BLaER1 (cell line): ENCODE measurements around the gene IRGM.

ENCODE experiments used
- H3K27ac ChIP-seq: shearing (Covaris generic); formaldehyde crosslinking; 2 replicates; pipeline ENCODE4 v1.8.1; 2022
- H3K27me3 ChIP-seq: shearing (Covaris generic); formaldehyde crosslinking; 2 replicates; pipeline ENCODE4 v1.8.1; 2022
- H3K36me3 ChIP-seq: shearing (Covaris generic); formaldehyde crosslinking; 2 replicates; pipeline ENCODE4 v1.8.1; 2022
- H3K4me1 ChIP-seq: shearing (Covaris generic); formaldehyde crosslinking; 2 replicates; pipeline ENCODE4 v1.8.1; 2022
- H3K4me2 ChIP-seq: shearing (Covaris generic); formaldehyde crosslinking; 2 replicates; pipeline ENCODE4 v1.8.1; 2022
- H3K4me3 ChIP-seq: shearing (Covaris generic); formaldehyde crosslinking; 2 replicates; pipeline ENCODE4 v1.8.1; 2022
- H3K9ac ChIP-seq: shearing (Covaris generic); formaldehyde crosslinking; 2 replicates; pipeline ENCODE4 v1.8.1; 2022
- H3K9me3 ChIP-seq: shearing (Covaris generic); formaldehyde crosslinking; 2 replicates; pipeline ENCODE4 v1.8.1; 2022
- H4K20me1 ChIP-seq: shearing (Covaris generic); formaldehyde crosslinking; 2 replicates; pipeline ENCODE4 v1.8.1; 2022
- Cebpa-rat ChIP-seq: shearing (Covaris generic); IDR thresholded peaks from 2 replicates; pipeline ENCODE4 v1.8.1; 2022

IRGM gene

GRCh38 chr5:150879358-150879757 is 33.0 kb downstream of the IRGM start:
- no peak overlapping the region for H3K4me3 ChIP-seq
- no peaks in the 10 kb centered on the region for H4K20me1 ChIP-seq
- H3K4me2 ChIP-seq = no peak overlapping the region
- H3K27me3 ChIP-seq = no peaks in the 10 kb centered on the region
- H3K9me3 ChIP-seq = peaks cover 65% of the 10 kb centered on the region
- no peak overlapping the region for H3K9ac ChIP-seq
- no peaks in the 10 kb centered on the region for H3K4me1 ChIP-seq
- no peak overlapping the region for H3K27ac ChIP-seq
- H3K36me3 ChIP-seq = no peaks in the 10 kb centered on the region
- TF ChIP-seq Cebpa-rat = no peak

- Histone ChIP-seq H3K4me1 (no peaks in the 10 kb centered on the region), H4K20me1 (no peaks in the 10 kb centered on the region), H3K9me3 (peaks cover 92% of the 10 kb centered on the region), H3K4me2 (no peak overlapping the region), H3K9ac (no peak overlapping the region), H3K27ac (no peak overlapping the region), H3K4me3 (peak overlapping the region; percentile 13; the same call in 1 of the 2 replicates), H3K27me3 (no peaks in the 10 kb centered on the region), H3K36me3 (no peaks in the 10 kb centered on the region)
- no peak for TF ChIP-seq Cebpa-rat
Observed at GRCh38 chr5:150895431-150896428, 49.4 kb downstream of the IRGM start.
